Placental epithelial cell (primary cell): ENCODE data around the gene DCLRE1A. TPM values are rescaled to one million over a fixed set of nuclear protein-coding genes. Genes with fewer than 3 reads are reported as not detected.

ENCODE experiments used
- small RNA-seq: library from RNA; depleted of rRNA; stranded (forward); fragments of <200 nt; gene quantifications from one replicate; pipeline ENCODE3, GENCODE V24; 2012
- total RNA-seq: library from RNA; depleted of rRNA; stranded (reverse); fragments of >200 nt; gene quantifications from 2 replicates; pipeline ENCODE4 v1.2.3, GENCODE V29; 2012

DCLRE1A gene
- 3.1 and 3.4 TPM in 2 replicates for total RNA-seq

GRCh38 chr10:113854013-113854760 lies at the start of gene DCLRE1A, which contains the start of gene NHLRC2:
TSS of gene DCLRE1A (minus strand) at chr10:113854082. CDS start at chr10:113853182, 900 bp downstream.
TSS of gene NHLRC2 (plus strand) at chr10:113854661. CDS start at chr10:113854873, 212 bp downstream.

Small RNA genes within 50 kb of the gene (small RNA-seq; reads per million reads assigned to genes)
- gene RF00560: 0.12 reads per million

Other genes starting within 250 kb of the DCLRE1A start
- not detected in 2 replicates for gene NRAP, start 190.0 kb downstream of the DCLRE1A start, total RNA-seq
- gene CASP7, start 174.2 kb downstream of the DCLRE1A start, total RNA-seq: 16.4 and 20.0 TPM in 2 replicates
- gene PLEKHS1, start 102.4 kb downstream of the DCLRE1A start, total RNA-seq: not detected in 2 replicates
- 8.6 and 11.4 TPM in 2 replicates for gene NHLRC2, start 579 bp upstream of the DCLRE1A start, total RNA-seq
- 0.11 TPM in 1 of 2 replicates, not detected in the other for gene ADRB1, start 189.8 kb upstream of the DCLRE1A start, total RNA-seq